ENCODE data around the gene PRPF40B. TPM values are rescaled to one million over a fixed set of nuclear protein-coding genes. Genes with fewer than 3 reads are reported as not detected.

Gene PRPF40B
- total and polyA plus RNA-seq, 11 donors, result 12.0 to 25.5 (median 20.9) TPM

DNA sequence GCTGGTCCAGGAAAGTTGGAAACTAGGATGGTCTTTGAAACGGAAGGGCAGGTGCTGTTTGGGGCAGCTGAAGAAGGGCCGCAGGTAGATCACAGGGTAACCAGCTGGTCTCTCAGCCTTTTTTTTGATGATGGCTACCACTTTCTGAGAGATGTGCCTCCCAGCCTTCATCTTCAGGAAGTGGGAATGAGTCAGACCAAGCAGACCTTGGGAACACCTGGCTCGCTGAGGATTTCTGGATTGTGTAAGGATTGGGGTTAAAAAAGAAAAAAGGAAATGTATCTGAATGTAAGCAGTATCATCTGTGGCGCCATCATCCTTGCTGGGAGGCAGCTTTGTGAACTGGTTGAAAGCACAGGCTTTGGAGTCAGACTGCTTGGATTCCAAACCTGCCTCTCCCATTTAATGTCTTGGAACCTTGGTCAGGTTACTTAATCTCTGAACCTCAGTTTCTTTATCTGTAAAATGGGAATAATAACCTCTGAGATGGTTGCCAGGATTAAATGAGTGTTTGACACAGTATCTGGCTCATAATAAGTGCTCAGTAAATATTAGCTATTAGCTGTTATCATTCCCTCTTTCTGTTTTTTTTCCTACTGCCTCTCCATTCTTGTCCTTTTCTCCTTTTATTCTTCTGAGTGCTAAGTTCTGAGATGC is 1.7 kb downstream of the PRPF40B start:
- no peak overlapping the region for H3K4me3 ChIP-seq
- no peak for ATAC-seq
- H3K4me1 ChIP-seq, result peaks cover 0 to 25% (median 16%) of the 10 kb centered on the region in 12 donors
- H3K36me3 ChIP-seq, result no peaks in the 10 kb centered on the region
- no peak for DNase-seq
- intact Hi-C loops (cut with DNase I), result loop anchor here in 3 of 10 donors (5.0 to 10.0 kb wide), 2 partner anchors 43 to 220 kb away; partner anchors contain the start of gene BCDIN3D (in 1 of the 3)
- TF ChIP-seq POLR2A (IDR thresholded peaks at IDR 0.05), result no peak
- TF ChIP-seq, protein P1, sequence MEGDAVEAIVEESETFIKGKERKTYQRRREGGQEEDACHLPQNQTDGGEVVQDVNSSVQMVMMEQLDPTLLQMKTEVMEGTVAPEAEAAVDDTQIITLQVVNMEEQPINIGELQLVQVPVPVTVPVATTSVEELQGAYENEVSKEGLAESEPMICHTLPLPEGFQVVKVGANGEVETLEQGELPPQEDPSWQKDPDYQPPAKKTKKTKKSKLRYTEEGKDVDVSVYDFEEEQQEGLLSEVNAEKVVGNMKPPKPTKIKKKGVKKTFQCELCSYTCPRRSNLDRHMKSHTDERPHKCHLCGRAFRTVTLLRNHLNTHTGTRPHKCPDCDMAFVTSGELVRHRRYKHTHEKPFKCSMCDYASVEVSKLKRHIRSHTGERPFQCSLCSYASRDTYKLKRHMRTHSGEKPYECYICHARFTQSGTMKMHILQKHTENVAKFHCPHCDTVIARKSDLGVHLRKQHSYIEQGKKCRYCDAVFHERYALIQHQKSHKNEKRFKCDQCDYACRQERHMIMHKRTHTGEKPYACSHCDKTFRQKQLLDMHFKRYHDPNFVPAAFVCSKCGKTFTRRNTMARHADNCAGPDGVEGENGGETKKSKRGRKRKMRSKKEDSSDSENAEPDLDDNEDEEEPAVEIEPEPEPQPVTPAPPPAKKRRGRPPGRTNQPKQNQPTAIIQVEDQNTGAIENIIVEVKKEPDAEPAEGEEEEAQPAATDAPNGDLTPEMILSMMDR (IDR thresholded peaks at IDR 0.05), result no peak
- H3K27me3 ChIP-seq, result peaks cover 0 to 3% (median 0%) of the 10 kb centered on the region in 9 donors
- H3K9me3 ChIP-seq, result no peaks in the 10 kb centered on the region
- peak overlapping the region in 1 of 12 donors; percentile 91 for H3K27ac ChIP-seq
- 58 to 67% (median 62%) methylated on average over 4 of the region's 4 CpGs for WGBS, 4 donors

DNA sequence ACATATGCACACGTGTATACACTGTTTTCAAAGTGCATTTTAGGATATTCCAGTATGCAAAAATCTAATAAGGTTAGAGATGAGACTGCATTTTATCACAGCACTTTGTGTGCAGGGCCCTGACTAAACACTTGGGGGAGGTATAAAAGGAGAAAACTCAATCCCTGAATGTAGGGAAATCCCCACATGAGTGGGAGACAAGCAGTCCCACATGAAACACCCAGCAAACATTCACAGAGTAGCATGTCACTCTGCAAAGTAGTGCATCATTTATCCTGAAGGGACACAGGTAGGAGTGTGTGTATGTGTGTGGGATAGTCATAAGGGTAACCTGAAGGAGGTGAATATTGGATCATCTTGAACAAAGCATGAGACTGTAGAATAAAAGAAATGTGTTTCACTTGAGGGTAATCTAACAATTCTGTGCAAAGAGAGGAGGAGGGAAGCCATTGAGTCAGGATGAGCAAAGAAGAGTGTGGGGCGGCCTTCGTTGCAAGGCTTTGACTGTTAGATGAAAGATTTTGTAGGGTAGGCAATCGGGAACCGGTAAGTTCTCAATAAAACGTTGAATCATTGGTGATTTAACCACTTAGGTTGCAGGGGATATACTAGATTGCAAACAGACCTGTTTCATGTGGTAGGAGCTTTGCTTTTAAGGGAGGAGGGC is 2.9 kb downstream of the PRPF40B start:
- no peak for TF ChIP-seq POLR2A (IDR thresholded peaks at IDR 0.05)
- TF ChIP-seq, protein P1 (IDR thresholded peaks at IDR 0.05), result no peak
- no peak for DNase-seq
- H3K4me3 ChIP-seq, result no peak overlapping the region
- H3K36me3 ChIP-seq, result no peaks in the 10 kb centered on the region
- peaks cover 0 to 25% (median 16%) of the 10 kb centered on the region in 12 donors for H3K4me1 ChIP-seq
- no peaks in the 10 kb centered on the region for H3K9me3 ChIP-seq
- no peak overlapping the region for H3K27ac ChIP-seq
- peaks cover 0 to 3% (median 0%) of the 10 kb centered on the region in 9 donors for H3K27me3 ChIP-seq
- WGBS, 4 donors, result 79 to 88% (median 82%) methylated on average over 6 of the region's 6 CpGs
- intact Hi-C loops (cut with DNase I), result loop anchor here in 1 of 10 donors (10.0 kb wide), 1 partner anchor 218 kb away; the partner anchor contains the start of gene BCDIN3D
- ATAC-seq, result no peak

DNA sequence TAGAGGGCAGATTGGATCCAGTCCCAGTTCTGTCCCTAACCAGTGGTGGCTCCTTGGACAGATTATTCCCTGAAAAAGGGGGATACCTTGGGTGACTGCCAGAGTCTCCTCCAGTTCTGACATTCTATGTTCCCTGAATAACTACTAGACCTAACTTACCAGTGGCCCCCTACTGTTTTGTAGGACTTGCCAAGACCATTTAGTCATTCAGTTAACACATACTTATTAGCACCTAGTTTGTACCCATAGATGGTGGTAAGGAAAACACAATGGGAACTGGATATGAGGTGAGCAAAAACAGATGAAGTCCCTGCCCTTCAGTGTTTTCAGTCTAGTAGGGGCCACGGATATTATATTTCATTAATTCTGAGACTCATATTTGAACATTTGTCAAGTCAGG is 3.5 kb downstream of the PRPF40B start:
- TF ChIP-seq POLR2A (IDR thresholded peaks at IDR 0.05), result no peak
- TF ChIP-seq, protein P1 (IDR thresholded peaks at IDR 0.05), result no peak
- intact Hi-C loops (cut with DNase I), result loop anchor here in 1 of 10 donors (10.0 kb wide), 1 partner anchor 218 kb away; the partner anchor contains the start of gene BCDIN3D

DNA sequence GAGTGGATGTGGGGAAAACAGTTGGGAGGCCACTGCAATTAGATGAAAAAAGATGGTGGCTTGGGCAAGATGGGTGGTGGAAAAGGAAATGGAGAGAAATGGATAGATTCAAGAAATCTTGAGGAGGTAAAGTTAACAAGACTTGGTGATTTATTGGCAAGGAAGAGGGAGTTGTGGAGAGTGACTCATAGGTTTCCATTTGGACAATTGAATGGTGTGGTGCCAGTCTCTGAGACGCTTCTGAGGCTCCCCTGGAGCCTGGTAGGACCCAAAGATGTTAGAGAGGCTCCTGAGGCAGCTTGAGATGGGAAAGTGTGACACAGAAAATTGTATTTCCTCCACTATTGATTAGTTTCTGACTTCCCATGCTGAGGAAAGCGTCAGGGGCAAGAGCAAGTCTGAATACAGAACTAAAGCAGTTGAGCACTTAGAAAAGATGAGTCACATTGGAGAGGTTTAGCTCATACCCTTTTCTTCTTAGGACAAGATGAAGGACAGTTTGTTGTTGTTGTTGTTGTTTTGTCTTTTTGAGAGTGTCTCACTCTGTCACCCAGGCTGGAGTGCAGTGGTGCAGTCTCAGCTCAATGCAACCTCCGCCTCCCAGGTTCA is 4.5 kb downstream of the PRPF40B start:
- 86 to 91% (median 88%) methylated on average over 3 of the region's 3 CpGs for WGBS, 4 donors
- Histone ChIP-seq H3K9me3 (no peaks in the 10 kb centered on the region), H3K36me3 (peaks cover 0 to 13% (median 0%) of the 10 kb centered on the region in 9 donors), H3K4me3 (no peak overlapping the region), H3K4me1 (peaks cover 0 to 10% (median 2%) of the 10 kb centered on the region in 12 donors), H3K27me3 (no peaks in the 10 kb centered on the region), H3K27ac (no peak overlapping the region)
- ATAC-seq, result no peak
- TF ChIP-seq, protein P1 (IDR thresholded peaks at IDR 0.05), result no peak
- TF ChIP-seq POLR2A (IDR thresholded peaks at IDR 0.05), result no peak
- no peak for DNase-seq
- intact Hi-C loops (cut with DNase I), result loop anchor here in 1 of 10 donors (10.0 kb wide), 1 partner anchor 217 kb away; the partner anchor contains the start of gene BCDIN3D

More for the DNA sequence above, 3.5 kb downstream of the PRPF40B start:
- H3K27me3 ChIP-seq, result no peaks in the 10 kb centered on the region
- WGBS, 4 donors, result 88 to 94% (median 91%) methylated on average over 1 of the region's 1 CpG
- no peak overlapping the region for H3K27ac ChIP-seq
- no peaks in the 10 kb centered on the region for H3K9me3 ChIP-seq
- ATAC-seq, result no peak
- no peak for DNase-seq
- H3K4me1 ChIP-seq, result peaks cover 0 to 19% (median 12%) of the 10 kb centered on the region in 12 donors
- H3K4me3 ChIP-seq, result no peak overlapping the region
- H3K36me3 ChIP-seq, result peaks cover 0 to 4% (median 0%) of the 10 kb centered on the region in 9 donors
